NOMO-1 treated with DMSO at 0.1 percent for 48 hours (cell line): ENCODE measurements around the gene IL17RE.

Source experiments
- DNase-seq: peaks from one replicate; lab custom pipeline; 2025; ENCODE audit not compliant: unreplicated experiment; lab: John Stamatoyannopoulos, UW

The IL17RE gene

DNA sequence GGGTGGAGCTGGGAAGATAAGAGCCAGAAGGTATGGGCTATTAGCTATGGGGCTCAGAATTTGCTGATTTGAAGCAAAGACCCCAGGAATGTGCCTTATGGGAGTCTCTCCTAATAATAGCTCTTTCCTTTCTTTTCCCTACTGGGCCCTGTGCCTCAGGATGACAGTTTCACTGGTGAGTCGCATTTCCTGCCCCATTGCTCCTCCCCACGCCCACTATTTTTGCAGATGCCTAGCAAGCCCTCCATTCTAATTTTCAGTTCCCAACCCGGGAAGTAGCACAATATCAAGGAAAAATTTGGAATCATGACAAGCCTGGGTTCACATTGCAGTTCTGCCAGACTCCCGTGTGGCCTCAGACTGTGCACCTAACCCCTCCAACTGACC is 583 bp downstream of the IL17RE start:
- DNase-seq = no peak

DNA sequence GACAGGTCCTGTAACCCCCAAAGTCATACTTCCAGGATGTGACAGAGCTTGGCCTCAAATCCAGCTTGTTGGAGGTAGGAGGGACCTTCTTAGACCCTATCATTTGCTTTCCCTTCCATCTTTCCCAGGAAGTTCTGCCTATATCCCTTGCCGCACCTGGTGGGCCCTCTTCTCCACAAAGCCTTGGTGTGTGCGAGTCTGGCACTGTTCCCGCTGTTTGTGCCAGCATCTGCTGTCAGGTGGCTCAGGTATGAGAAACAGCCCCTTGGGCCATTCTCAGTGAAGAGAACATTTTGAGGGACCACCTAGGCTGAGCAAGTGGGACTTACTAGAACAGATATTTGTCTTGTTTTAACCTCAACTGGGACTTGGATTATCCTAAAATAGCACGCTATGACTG is 1.3 kb downstream of the IL17RE start:
- no peak for DNase-seq

DNA sequence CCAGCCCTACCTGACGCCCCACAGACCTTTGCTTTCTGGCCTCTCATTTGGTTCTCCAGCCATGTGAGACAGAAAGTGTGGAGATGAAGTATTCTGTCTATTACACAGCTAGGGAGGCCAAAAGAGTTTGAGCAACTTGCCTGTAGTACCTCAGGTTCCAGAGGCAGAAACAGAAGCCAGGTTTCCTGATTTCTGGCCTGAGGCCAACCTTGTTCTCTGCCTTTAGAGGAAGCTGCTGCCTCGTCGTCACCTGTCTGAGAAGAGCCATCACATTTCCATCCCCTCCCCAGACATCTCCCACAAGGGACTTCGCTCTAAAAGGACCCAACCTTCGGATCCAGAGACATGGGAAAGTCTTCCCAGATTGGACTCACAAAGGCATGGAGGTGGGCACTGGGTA is 3.8 kb downstream of the IL17RE start:
- no peak for DNase-seq

DNA sequence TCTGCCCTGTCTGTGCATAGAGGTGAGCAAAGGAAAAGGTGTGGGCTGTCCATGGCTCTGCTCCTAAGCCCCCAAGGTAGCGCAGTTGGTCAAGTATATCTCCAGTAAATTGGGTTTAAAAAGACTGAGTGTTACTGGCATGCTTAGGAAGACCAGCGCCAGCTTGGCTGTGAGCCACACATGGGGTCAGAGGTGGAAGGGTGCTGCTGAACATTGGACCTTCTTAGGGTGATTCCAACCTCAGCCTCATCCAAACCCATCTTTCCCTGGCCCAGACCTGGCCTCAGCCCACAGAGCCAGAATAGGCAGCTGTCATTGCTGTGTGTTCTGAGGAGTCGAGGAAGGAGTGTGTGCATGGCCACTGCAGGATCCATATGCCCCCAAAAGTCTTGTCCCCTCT is 5.6 kb downstream of the IL17RE start:
- DNase-seq = no peak

DNA sequence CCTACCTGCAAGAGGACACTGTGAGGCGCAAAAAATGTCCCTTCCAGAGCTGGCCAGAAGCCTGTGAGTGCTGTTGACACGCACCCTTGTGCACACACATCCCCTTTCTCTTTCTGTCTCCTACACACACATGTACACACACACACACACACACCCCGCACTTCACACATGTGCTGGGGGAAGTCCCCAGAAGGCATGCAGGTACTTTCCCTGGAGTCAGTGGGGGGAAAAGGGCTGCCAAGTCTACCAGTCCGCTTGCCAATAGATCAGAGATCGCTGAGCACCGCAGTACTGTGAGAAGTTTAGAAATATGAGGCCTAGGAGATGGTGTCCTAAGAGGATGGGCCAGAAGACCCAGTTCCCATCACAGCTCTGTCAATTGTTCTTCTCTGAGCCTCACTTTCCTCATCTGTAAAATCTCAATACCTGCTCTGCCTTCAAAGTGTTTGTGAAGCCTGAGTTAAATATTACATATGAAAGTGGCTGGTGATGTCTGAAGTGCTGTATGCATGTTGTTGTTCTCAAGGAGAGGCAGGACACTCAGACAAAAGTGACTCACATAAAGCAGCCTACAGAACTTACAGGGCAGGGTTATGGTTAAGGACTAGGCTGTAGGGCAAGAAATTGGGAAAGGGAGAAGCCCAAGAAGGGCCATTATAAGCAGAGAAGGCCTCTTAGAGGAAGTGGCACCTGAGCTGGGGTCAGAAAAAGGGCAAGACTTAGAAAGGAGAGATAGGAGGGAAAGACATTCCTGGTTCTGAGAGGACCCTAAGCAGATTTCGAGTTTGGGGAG is 6.8 kb downstream of the IL17RE start:
- DNase-seq = no peak

DNA sequence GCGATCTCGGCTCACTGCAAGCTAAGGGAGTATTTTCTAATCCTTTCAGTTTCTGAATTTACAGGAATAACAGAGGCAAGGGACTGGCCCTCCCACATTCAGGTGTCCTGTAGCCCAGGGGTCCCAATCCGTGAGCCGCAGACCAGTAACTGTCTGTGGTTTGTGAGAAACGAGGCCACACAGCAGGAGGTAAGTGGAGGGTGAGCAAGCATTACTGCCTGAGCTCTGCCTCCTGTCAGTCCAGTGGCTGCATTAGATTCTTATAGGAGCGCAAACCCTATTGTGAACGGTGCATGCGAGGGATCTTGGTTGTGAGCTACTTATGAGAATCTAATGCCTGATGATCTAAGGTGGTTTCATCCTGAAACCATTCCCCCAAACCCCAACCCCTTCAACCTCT is 9.2 kb downstream of the IL17RE start:
- no peak for DNase-seq

DNA sequence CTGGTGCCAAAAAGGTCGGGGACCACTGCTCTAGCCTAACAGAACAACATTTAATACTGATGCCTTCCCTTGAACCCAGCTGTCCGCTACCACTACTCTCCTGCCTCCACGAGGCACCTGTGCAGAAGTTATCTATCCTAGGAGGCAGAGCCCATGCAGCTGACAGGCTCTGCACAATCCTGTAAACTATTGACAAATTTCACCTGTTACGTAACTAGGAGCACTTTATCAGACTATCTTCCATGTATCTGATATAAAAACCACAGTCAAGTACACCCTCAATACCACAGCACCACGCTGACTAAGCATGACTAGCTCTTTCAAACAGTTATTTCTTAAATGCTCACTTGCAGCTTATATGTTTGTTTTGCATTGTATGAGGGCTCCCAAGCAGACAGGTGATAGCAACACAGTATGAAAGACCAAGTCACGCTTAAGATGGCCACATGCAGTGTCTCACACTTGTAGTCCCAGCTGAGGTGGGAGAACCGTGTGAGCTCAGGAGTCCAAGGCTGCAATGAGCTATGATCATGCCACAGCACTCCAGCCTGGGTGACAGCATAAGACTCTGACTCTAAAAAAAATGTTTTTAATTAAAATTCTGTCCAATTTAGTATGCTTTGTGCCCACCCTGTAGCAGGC is 9.8 kb downstream of the IL17RE start:
- DNase-seq = peak; percentile 27

DNA sequence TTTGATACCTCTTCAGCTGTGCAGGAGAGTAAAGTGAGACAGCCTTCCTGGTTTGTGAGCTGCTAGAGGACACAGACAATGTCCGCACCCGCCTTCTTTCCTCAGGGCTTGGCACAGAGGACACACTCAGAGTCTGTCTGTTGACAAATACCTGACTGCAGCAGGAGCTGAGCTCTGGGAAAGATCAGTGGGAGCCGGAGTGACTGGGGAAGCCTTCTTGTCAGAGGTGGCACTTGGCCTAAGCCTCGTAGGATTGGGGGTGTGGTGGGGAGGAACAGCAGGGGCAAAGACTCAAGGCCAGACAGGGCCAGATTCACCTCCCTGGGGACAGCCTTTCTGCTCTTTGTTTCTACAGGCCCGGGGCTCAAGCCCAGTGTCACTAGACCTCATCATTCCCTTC is 11.0 kb downstream of the IL17RE start:
- DNase-seq = no peak

DNA sequence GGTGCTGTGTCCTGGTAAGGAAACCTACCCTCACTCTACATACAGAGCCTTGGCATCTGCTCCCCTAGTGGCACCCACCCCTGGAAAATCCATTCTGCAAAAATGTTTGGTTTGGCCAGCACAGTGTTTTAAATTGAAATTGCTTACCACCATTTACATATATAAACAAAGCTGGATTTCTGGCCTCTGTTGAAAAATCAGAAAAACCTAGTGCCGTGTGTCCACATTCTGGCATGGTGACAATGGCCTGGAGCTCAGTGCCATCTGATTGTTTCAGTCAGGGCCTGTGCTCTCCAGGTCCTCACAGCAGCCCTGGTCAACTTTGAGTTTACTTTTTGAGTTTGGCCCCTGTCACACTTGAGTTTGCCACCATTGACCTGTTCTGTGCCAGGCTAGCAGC is 11.4 kb downstream of the IL17RE start:
- no peak for DNase-seq

DNA sequence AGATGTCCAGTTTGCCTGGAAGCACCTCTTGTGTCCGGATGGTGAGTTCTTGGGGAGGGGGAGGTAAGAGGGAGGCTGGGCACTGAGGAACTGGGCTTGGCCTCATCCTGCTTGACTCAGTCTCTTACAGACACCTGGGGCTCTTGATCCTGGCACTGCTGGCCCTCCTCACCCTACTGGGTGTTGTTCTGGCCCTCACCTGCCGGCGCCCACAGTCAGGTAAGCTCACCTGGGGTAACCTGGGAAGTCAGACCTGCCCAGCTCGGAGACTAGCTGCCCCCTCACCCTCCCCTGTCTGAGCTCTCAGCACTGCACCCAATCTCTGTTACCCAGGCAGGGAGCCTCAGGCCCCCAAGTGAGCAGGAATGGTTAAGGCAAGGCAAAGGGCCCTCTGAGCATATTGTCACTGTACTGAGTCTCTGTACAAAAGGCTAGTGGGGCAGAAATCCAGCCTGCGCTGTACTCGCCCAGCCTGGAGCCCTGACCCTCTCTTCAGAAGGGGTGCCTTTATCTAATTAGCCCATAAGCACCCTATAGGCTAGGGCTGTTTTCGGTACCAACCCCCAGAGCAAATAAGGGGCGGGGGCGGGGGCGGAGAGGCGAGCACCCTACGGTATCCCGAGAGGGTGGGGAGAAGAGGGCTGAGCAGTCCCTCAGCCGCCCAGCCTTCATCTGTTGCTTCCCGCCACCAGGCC is 12.1 kb downstream of the IL17RE start:
- DNase-seq = no peak

DNA sequence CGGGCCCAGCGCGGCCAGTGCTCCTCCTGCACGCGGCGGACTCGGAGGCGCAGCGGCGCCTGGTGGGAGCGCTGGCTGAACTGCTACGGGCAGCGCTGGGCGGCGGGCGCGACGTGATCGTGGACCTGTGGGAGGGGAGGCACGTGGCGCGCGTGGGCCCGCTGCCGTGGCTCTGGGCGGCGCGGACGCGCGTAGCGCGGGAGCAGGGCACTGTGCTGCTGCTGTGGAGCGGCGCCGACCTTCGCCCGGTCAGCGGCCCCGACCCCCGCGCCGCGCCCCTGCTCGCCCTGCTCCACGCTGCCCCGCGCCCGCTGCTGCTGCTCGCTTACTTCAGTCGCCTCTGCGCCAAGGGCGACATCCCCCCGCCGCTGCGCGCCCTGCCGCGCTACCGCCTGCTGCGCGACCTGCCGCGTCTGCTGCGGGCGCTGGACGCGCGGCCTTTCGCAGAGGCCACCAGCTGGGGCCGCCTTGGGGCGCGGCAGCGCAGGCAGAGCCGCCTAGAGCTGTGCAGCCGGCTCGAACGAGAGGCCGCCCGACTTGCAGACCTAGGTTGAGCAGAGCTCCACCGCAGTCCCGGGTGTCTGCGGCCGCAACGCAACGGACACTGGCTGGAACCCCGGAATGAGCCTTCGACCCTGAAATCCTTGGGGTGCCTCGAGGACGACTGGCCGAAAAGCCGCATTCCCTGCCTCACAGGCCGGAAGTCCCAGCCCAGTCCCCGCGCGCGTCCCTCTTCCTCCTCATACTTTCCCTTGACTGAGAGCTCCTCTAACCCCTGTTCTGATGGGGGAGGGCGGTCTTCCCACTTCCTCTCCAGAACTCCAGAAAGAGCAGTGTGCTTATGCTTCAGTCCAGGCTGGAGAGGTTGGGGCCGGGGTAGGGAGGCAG is 12.8 kb downstream of the IL17RE start:
- peak; percentile 39 for DNase-seq

DNA sequence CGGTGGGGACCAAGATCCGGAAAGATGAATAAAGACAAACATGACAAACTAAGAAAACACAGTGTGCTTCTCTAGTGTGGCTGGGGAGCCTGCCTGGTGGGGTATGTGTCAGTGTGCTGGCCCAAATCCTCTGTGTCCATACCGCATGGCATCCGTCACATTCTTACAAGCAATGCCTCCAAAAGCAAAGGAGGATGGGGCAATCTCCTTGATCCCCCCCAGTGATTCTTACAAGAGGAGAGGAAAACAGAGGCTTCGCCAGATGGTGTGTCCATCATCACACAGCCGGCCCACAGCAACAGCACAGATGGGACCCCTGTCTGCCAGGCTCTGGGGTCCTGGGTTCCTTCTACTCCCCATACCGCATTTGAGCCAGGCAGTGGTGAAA is 13.7 kb downstream of the IL17RE start:
- DNase-seq = no peak

DNA sequence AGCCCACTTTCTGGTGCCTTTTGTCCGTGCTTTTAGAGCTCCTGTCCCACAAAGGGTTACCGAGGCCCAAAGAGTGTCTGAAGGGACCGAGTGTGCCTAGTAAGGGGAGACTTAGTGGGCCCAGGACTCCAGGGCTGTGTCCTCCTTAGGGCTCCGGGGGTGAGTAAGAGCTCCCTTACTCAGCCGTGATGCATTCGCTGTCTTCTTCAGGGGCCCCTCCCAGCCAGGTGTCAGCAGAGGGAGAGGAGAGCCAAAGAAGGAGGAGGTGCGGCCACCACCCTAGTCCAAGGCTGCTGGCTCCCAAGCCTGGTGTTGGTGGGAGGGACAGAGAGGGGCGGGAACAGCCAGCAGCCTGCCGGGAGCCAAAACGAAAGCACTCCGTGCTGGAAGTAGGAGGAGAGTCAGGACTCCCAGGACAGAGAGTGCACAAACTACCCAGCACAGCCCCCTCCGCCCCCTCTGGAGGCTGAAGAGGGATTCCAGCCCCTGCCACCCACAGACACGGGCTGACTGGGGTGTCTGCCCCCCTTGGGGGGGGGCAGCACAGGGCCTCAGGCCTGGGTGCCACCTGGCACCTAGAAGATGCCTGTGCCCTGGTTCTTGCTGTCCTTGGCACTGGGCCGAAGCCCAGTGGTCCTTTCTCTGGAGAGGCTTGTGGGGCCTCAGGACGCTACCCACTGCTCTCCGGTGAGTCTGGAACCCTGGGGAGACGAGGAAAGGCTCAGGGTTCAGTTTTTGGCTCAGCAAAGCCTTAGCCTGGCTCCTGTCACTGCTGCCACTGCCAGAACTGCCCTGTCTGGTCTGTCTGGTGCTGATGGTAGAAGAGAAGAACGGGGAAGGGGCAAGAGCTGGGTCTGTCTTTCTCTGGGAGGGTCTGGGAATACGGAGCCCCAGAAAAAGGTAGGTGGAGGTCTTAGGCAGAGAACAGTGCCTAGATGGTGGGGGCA is 14.4 kb downstream of the IL17RE start, which contains the start of gene IL17RC:
Gene IL17RC (plus strand): TSS at position 365 of the 947 bp plus-strand sequence. CDS start 218 bp downstream, at position 583.
- DNase-seq = no peak

DNA sequence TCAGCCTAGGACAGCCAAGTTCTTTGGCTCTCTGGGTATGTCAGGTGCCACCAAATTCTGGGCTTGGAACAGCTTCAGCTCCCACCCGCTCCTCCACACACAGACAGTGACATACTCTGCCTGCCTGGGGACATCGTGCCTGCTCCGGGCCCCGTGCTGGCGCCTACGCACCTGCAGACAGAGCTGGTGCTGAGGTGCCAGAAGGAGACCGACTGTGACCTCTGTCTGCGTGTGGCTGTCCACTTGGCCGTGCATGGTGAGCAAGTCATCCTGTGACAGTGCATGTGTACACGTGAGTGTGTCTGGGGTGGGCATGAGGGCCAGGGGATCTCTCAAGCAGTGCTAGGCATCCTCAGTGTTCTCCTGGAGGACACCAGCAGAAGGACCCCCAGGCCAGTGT is 15.2 kb downstream of the IL17RE start:
- DNase-seq = no peak

DNA sequence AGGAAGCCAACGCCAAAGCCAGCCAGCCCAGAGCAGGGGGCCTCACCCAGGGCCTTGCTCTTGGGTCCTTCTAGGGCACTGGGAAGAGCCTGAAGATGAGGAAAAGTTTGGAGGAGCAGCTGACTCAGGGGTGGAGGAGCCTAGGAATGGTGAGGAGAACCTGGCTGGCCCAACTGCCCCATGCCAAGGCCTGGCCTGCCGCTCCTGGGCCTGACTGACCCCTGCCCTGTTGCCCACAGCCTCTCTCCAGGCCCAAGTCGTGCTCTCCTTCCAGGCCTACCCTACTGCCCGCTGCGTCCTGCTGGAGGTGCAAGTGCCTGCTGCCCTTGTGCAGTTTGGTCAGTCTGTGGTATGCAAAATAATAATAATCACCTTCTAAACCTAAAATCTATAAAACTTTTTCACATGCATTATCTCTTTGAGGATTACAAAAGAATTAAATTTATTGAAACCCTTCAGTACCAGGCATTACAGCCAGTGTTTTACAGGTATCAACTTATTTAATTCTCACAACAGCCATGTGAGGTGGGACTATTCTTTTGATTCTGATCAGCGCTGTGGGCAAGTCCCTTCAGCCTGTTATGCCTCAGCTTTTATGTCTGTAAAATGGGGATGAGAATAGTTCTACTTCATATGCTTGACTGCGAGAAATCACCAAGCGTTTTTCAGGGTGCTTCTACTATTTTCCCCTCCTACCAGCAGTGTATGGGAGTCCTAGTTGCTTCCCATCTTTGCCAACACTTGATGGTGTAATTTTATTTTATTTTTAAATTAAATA is 15.8 kb downstream of the IL17RE start:
- no peak for DNase-seq

DNA sequence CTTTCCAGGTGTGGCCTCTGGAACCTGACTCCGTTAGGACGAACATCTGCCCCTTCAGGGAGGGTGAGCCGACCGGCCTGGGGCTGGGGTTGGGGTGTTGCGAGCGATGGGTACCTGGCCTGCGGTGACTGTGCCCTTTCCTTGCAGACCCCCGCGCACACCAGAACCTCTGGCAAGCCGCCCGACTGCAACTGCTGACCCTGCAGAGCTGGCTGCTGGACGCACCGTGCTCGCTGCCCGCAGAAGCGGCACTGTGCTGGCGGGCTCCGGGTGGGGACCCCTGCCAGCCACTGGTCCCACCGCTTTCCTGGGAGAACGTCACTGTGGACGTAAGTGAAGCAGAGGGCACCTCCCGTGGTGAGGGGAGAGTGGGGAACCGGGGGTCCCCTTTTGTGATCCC is 25.5 kb downstream of the IL17RE start:
- no peak for DNase-seq

DNA sequence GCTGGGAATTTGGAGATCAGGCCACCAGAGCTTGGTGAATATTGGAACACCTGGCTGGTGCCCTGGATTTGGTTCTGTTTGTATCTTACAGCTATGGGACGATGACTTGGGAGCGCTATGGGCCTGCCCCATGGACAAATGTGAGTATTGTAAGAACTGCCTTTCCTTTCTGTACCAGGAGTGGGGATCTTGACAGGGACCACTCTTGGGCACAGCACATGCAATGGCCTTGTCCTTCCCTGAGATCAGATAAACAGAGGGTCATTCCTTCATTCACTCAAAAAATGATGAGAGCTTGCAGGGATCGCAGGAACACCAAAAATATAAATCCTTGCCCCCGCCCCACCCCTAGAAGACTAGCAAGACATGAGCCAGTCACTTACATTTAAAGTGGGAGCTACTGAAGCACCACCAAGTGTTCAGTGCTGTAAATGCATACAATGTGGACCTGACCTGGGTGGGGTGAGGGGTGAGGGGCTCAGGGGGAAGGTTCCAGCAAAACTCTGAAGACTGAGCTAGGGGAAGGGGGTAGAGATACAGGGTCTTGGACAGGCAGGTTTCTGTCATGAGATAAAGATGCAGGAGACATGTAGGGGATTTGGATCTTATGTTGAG is 28.3 kb downstream of the IL17RE start:
- no peak for DNase-seq

DNA sequence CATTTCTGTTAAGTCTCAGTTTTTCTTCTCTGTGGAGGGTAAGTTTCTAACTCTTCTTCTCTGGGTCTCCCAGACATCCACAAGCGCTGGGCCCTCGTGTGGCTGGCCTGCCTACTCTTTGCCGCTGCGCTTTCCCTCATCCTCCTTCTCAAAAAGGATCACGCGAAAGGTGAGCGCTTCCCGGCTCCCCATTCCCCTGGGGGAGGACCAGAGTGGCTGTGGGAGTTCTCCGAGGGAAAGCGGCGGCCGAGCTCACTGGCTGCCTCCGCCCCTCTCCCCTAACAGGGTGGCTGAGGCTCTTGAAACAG is 29.8 kb downstream of the IL17RE start:
- no peak for DNase-seq
